Esophagus muscularis mucosa (tissue), 3 donors: ENCODE results near the gene AGAP6.
"Not testable (repeated sequence)": the region's sequence is repeated elsewhere in the genome, so short reads cannot be mapped to it uniquely, and the experiment has no call there.

Experiments used
- EP300 ChIP-seq: sonication (generic); formaldehyde crosslinking; IDR thresholded peaks from one replicate; pipeline ENCODE4 v1.6.1; 2017; ENCODE audit warnings: antibody characterized with exemption
- POLR2AphosphoS5 ChIP-seq, 2 donors: sonication (generic); formaldehyde crosslinking; IDR thresholded peaks; one replicate each; pipeline ENCODE4 v1.6.1; 2017; ENCODE audit warnings: antibody characterized with exemption in 2 of 2

DNA sequence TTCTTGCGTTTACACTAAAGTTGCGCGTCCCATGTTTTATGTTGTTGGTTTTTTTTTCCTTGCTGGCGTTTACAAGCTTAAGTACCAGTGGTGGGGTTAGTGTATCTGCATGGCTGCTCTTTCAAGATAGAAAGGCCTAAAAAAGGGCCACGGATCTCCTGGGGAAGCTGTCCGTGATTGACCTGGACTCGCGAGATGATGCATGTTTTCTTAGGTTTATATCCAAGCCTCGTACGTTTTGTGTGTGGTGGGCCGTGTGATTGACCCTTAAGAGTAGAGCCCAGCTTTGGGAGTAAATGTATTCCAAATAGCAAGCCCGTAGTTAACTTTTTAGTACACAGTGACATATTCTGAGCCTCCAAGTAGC lies 45.9 kb upstream of the AGAP6 start:
- not testable (repeated sequence) for TF ChIP-seq EP300; POLR2AphosphoS5 (IDR thresholded peaks at IDR 0.05)
